Measurements from ENCODE around the gene KLHL42. TPM values are rescaled to one million over a fixed set of nuclear protein-coding genes. Genes with fewer than 3 reads are reported as not detected.

Gene KLHL42
- total and polyA plus RNA-seq, 9 of the 15 experiments (the other 6 are each of a cell fraction or from before 2014, with no cell fraction given) = 1.5 to 11.8 (median 9.6) TPM

DNA sequence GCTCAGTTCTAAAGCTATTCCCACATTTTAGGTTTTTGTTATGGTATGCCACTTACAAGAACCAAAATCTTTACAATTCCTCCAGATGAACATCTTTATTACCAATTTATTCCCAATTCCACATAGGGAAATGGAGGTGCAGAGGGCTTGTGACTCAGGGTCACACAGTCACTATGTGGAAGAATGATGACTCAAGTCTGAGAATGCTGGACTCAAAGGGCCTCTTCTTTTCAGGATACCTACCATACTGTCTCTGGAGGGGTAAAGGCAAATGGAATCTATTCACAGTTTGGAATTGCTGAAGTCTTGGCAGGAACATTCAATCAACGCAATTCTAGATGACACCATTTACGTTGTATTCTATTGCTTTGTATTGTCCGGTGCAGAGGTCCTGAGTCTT lies 48.2 kb downstream of the KLHL42 start:
- no peaks in the 10 kb centered on the region for H3K27me3 ChIP-seq (ENCODE audit: control insufficient read depth in 2 of 2, insufficient read depth in 2 of 2, low read length in 2 of 2)
- BruUV-seq (replicated peaks) = no TSS peak
- no peaks in the 10 kb centered on the region for H3K79me2 ChIP-seq (ENCODE audit: control insufficient read depth, insufficient read depth, low read length)
- H4K20me1 ChIP-seq (replicated peaks; ENCODE audit: control insufficient read depth, insufficient read depth, low read length) = no peaks in the 10 kb centered on the region
- H3K27ac ChIP-seq (ENCODE audit: extremely low read depth, low read depth, low read length) = no peak overlapping the region
- CTCF ChIA-PET (ENCODE audit: low intra/inter-chr PET ratio) = no interaction called here
- H3K4me3 ChIP-seq = no peak overlapping the region
- no peak for ATAC-seq
- no peaks in the 10 kb centered on the region for H3K36me3 ChIP-seq (ENCODE audit: control insufficient read depth, insufficient read depth, low read length)
- in situ Hi-C loops (cut with MboI) = no loop called here
- no peak for DNase-seq (ENCODE audit: extremely low read depth in 1 of 4, low spot score in 3 of 4)
- H2AFZ ChIP-seq (ENCODE audit: low read depth, low read length) = no peak overlapping the region
- H3K9me3 ChIP-seq (replicated peaks; ENCODE audit: control insufficient read depth, insufficient read depth, low read depth, low read length) = no peaks in the 10 kb centered on the region
- intact Hi-C loops (cut with micrococcal nuclease) = no loop called here
- H3K4me1 ChIP-seq (replicated peaks in 1 of 2; ENCODE audit: control insufficient read depth in 2 of 2, insufficient read depth in 2 of 2, low read length in 2 of 2) = peaks cover 0 to 6% of the 10 kb centered on the region in 2 experiments; a peak in 1 of 5 replicates
- H3K9me1 ChIP-seq (ENCODE audit: control insufficient read depth, insufficient read depth, low read length) = no peaks in the 10 kb centered on the region
- no peak for FAIRE-seq
- H3K4me2 ChIP-seq (ENCODE audit: insufficient read depth, low read length) = no peak overlapping the region
- H3K9ac ChIP-seq (ENCODE audit: insufficient read depth in 1 of 2, low read depth in 2 of 2, low read length in 2 of 2) = no peak overlapping the region
- POLR2A ChIA-PET = interaction anchor here (2.9 kb wide), 1 partner anchor 12 kb away, joined by 8 read pairs; no protein-coding TSS in a partner anchor
- WGBS (ENCODE audit: insufficient coverage, low coverage, missing lambda C conversion rate) = 76% methylated on average over 3 of the region's 3 CpGs
- TF ChIP-seq SRSF3 (IDR thresholded peaks at IDR 0.05; ENCODE audit: insufficient read depth, low read length) (no peak), ZNF695 (CRISPR knock-in tag; IDR thresholded peaks at IDR 0.05) (no peak), FOSL1 (tag; conservative IDR thresholded peaks at IDR 0.05) (peak; percentile 60; the same call in 1 of the 2 replicates)
- TF ChIP-seq, protein P1, sequence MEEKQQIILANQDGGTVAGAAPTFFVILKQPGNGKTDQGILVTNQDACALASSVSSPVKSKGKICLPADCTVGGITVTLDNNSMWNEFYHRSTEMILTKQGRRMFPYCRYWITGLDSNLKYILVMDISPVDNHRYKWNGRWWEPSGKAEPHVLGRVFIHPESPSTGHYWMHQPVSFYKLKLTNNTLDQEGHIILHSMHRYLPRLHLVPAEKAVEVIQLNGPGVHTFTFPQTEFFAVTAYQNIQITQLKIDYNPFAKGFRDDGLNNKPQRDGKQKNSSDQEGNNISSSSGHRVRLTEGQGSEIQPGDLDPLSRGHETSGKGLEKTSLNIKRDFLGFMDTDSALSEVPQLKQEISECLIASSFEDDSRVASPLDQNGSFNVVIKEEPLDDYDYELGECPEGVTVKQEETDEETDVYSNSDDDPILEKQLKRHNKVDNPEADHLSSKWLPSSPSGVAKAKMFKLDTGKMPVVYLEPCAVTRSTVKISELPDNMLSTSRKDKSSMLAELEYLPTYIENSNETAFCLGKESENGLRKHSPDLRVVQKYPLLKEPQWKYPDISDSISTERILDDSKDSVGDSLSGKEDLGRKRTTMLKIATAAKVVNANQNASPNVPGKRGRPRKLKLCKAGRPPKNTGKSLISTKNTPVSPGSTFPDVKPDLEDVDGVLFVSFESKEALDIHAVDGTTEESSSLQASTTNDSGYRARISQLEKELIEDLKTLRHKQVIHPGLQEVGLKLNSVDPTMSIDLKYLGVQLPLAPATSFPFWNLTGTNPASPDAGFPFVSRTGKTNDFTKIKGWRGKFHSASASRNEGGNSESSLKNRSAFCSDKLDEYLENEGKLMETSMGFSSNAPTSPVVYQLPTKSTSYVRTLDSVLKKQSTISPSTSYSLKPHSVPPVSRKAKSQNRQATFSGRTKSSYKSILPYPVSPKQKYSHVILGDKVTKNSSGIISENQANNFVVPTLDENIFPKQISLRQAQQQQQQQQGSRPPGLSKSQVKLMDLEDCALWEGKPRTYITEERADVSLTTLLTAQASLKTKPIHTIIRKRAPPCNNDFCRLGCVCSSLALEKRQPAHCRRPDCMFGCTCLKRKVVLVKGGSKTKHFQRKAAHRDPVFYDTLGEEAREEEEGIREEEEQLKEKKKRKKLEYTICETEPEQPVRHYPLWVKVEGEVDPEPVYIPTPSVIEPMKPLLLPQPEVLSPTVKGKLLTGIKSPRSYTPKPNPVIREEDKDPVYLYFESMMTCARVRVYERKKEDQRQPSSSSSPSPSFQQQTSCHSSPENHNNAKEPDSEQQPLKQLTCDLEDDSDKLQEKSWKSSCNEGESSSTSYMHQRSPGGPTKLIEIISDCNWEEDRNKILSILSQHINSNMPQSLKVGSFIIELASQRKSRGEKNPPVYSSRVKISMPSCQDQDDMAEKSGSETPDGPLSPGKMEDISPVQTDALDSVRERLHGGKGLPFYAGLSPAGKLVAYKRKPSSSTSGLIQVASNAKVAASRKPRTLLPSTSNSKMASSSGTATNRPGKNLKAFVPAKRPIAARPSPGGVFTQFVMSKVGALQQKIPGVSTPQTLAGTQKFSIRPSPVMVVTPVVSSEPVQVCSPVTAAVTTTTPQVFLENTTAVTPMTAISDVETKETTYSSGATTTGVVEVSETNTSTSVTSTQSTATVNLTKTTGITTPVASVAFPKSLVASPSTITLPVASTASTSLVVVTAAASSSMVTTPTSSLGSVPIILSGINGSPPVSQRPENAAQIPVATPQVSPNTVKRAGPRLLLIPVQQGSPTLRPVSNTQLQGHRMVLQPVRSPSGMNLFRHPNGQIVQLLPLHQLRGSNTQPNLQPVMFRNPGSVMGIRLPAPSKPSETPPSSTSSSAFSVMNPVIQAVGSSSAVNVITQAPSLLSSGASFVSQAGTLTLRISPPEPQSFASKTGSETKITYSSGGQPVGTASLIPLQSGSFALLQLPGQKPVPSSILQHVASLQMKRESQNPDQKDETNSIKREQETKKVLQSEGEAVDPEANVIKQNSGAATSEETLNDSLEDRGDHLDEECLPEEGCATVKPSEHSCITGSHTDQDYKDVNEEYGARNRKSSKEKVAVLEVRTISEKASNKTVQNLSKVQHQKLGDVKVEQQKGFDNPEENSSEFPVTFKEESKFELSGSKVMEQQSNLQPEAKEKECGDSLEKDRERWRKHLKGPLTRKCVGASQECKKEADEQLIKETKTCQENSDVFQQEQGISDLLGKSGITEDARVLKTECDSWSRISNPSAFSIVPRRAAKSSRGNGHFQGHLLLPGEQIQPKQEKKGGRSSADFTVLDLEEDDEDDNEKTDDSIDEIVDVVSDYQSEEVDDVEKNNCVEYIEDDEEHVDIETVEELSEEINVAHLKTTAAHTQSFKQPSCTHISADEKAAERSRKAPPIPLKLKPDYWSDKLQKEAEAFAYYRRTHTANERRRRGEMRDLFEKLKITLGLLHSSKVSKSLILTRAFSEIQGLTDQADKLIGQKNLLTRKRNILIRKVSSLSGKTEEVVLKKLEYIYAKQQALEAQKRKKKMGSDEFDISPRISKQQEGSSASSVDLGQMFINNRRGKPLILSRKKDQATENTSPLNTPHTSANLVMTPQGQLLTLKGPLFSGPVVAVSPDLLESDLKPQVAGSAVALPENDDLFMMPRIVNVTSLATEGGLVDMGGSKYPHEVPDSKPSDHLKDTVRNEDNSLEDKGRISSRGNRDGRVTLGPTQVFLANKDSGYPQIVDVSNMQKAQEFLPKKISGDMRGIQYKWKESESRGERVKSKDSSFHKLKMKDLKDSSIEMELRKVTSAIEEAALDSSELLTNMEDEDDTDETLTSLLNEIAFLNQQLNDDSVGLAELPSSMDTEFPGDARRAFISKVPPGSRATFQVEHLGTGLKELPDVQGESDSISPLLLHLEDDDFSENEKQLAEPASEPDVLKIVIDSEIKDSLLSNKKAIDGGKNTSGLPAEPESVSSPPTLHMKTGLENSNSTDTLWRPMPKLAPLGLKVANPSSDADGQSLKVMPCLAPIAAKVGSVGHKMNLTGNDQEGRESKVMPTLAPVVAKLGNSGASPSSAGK (IDR thresholded peaks at IDR 0.05) = no peak
- TF ChIP-seq, protein P2, sequence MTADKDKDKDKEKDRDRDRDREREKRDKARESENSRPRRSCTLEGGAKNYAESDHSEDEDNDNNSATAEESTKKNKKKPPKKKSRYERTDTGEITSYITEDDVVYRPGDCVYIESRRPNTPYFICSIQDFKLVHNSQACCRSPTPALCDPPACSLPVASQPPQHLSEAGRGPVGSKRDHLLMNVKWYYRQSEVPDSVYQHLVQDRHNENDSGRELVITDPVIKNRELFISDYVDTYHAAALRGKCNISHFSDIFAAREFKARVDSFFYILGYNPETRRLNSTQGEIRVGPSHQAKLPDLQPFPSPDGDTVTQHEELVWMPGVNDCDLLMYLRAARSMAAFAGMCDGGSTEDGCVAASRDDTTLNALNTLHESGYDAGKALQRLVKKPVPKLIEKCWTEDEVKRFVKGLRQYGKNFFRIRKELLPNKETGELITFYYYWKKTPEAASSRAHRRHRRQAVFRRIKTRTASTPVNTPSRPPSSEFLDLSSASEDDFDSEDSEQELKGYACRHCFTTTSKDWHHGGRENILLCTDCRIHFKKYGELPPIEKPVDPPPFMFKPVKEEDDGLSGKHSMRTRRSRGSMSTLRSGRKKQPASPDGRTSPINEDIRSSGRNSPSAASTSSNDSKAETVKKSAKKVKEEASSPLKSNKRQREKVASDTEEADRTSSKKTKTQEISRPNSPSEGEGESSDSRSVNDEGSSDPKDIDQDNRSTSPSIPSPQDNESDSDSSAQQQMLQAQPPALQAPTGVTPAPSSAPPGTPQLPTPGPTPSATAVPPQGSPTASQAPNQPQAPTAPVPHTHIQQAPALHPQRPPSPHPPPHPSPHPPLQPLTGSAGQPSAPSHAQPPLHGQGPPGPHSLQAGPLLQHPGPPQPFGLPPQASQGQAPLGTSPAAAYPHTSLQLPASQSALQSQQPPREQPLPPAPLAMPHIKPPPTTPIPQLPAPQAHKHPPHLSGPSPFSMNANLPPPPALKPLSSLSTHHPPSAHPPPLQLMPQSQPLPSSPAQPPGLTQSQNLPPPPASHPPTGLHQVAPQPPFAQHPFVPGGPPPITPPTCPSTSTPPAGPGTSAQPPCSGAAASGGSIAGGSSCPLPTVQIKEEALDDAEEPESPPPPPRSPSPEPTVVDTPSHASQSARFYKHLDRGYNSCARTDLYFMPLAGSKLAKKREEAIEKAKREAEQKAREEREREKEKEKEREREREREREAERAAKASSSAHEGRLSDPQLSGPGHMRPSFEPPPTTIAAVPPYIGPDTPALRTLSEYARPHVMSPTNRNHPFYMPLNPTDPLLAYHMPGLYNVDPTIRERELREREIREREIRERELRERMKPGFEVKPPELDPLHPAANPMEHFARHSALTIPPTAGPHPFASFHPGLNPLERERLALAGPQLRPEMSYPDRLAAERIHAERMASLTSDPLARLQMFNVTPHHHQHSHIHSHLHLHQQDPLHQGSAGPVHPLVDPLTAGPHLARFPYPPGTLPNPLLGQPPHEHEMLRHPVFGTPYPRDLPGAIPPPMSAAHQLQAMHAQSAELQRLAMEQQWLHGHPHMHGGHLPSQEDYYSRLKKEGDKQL (CRISPR knock-in tag; IDR thresholded peaks at IDR 0.05; ENCODE audit: borderline replicate concordance) = no peak

All from K562 (cell line).